K562 (cell line): ENCODE measurements around the gene POU3F3. TPM values are rescaled to one million over a fixed set of nuclear protein-coding genes. Genes with fewer than 3 reads are reported as not detected.

Experiments
- ATAC-seq: fragments of 200-7000 bp; cut with Tn5 transposase; 3 replicates; pipeline ENCODE4 v1.9.1; 2020; ENCODE audit warnings: moderate library complexity
- BruUV-seq: library from RNA; stranded (reverse); fragments of 400-500 nt; replicated peaks from 2 replicates; lab custom pipeline; 2021; lab: Mats Ljungman, UMichigan
- CTCF ChIA-PET: fragments of 300-600 bp; formaldehyde crosslinking; extraction: SDS; loops from one replicate; lab custom pipeline; 2021; ENCODE audit warnings: low intra/inter-chr PET ratio; lab: Yijun Ruan, JAX
- POLR2A ChIA-PET: fragments of 300-600, 350-650 bp; sonication (Branson Sonifier 250); formaldehyde crosslinking; extraction: SDS; loops from one replicate; lab custom pipeline; 2021; ENCODE audit warnings: antibody characterized with exemption, inconsistent platforms; lab: Yijun Ruan, JAX
- DNase-seq, 4 experiments: peaks; one replicate each; pipeline versions ENCODE4 v3.0.0 to v3.0.0-alpha.2; 2011 to 2018; ENCODE audit warnings: low spot score in 3 of 4, mixed read lengths in 3 of 4; ENCODE audit errors: extremely low read depth in 1 of 4
- FAIRE-seq: peaks from 2 replicates; lab custom pipeline; 2011; peaks lifted over from hg19 to GRCh38; lab: Jason Lieb, UNC
- H2AFZ ChIP-seq: 2 replicates; pipeline ENCODE4 v1.6.0; 2011; ENCODE audit warnings: low read depth, low read length, control low read depth, inconsistent platforms
- H3K27ac ChIP-seq: fragments of 200-600 bp; 3 replicates; pipeline ENCODE4 v1.8.0; 2011; ENCODE audit warnings: low read depth, mild to moderate bottlenecking, control low read depth, inconsistent platforms, low read length, moderate library complexity, mixed read lengths; ENCODE audit errors: extremely low read depth
- H3K27me3 ChIP-seq, 2 experiments: fragments of 300-600 bp in 1 of 2; 2 replicates in 1 of 2; 3 replicates in 1 of 2; pipeline versions ENCODE4 v1.6.0 to v1.8.0; 2011; ENCODE audit warnings: inconsistent platforms in 2 of 2, low read length in 2 of 2, mild to moderate bottlenecking in 1 of 2, mixed read lengths in 1 of 2, moderate library complexity in 1 of 2; ENCODE audit not compliant: control insufficient read depth in 2 of 2, insufficient read depth in 2 of 2
- H3K36me3 ChIP-seq: fragments of 300-600 bp; 3 replicates; pipeline ENCODE4 v1.8.0; 2011; ENCODE audit warnings: mild to moderate bottlenecking, low read length, inconsistent platforms; ENCODE audit not compliant: control insufficient read depth, insufficient read depth
- H3K4me1 ChIP-seq, 2 experiments: fragments of 200-600 bp in 1 of 2; replicated peaks in 1 of 2; 2 replicates in 1 of 2; 3 replicates in 1 of 2; pipeline versions ENCODE4 v1.5.1 to v1.8.0; 2011; ENCODE audit warnings: inconsistent platforms in 2 of 2, low read length in 2 of 2, mild to moderate bottlenecking in 1 of 2, mixed read lengths in 1 of 2, moderate library complexity in 1 of 2; ENCODE audit not compliant: control insufficient read depth in 2 of 2, insufficient read depth in 2 of 2
- H3K4me2 ChIP-seq: 2 replicates; pipeline ENCODE4 v1.6.1; 2011; ENCODE audit warnings: low read length, control low read depth, inconsistent platforms, mixed read lengths; ENCODE audit not compliant: insufficient read depth
- H3K4me3 ChIP-seq: fragments of 200-600 bp; sonication (generic), shearing (Covaris generic); 2 replicates; pipeline ENCODE4 v1.5.1; 2016; ENCODE audit warnings: control low read depth, inconsistent platforms
- H3K79me2 ChIP-seq: fragments of 200-600 bp; 3 replicates; pipeline ENCODE4 v1.8.0; 2011; ENCODE audit warnings: low read length, inconsistent platforms; ENCODE audit not compliant: control insufficient read depth, insufficient read depth
- H3K9ac ChIP-seq, 2 experiments: 2 replicates each; pipeline versions ENCODE4 v1.6.0 to v1.6.1; 2011; ENCODE audit warnings: low read depth in 2 of 2, low read length in 2 of 2, control low read depth in 1 of 2, inconsistent platforms in 1 of 2, mild to moderate bottlenecking in 1 of 2, mixed read lengths in 1 of 2; ENCODE audit not compliant: insufficient read depth in 1 of 2
- H3K9me1 ChIP-seq: one replicate; pipeline ENCODE4 v1.6.0; 2011; ENCODE audit warnings: inconsistent platforms, mild to moderate bottlenecking, low read length, moderate library complexity; ENCODE audit not compliant: control insufficient read depth, insufficient read depth
- H3K9me3 ChIP-seq: replicated peaks from 2 replicates; pipeline ENCODE4 v1.5.1; 2011; ENCODE audit warnings: low read depth, low read length, inconsistent platforms; ENCODE audit not compliant: control insufficient read depth, insufficient read depth
- H4K20me1 ChIP-seq: replicated peaks from 2 replicates; pipeline ENCODE4 v1.6.1; 2011; ENCODE audit warnings: low read length, inconsistent platforms, mixed read lengths; ENCODE audit not compliant: control insufficient read depth, insufficient read depth
- ARID1B ChIP-seq: fragments of 450-650 bp; IDR thresholded peaks from 2 replicates; pipeline ENCODE4 v1.6.1; 2016; ENCODE audit warnings: antibody characterized with exemption, mild to moderate bottlenecking, inconsistent platforms
- C11orf30 ChIP-seq: fragments of 450-650 bp; IDR thresholded peaks from 2 replicates; pipeline ENCODE4 v1.6.1; 2016; ENCODE audit warnings: low read depth, mild to moderate bottlenecking
- MAFF ChIP-seq: IDR thresholded peaks from 2 replicates; pipeline ENCODE4 v1.6.1; 2012; ENCODE audit warnings: low read length, improper control_type of control experiment
- MAFG ChIP-seq: fragments of 450-650 bp; conservative IDR thresholded peaks from 2 replicates; pipeline ENCODE4 v1.6.1; 2016; ENCODE audit warnings: missing genetic modification characterization, missing compliant biosample characterization
- MAFK ChIP-seq: IDR thresholded peaks from 2 replicates; pipeline ENCODE4 v1.6.1; 2011; ENCODE audit warnings: low read length, improper control_type of control experiment
- ZNF316 ChIP-seq: fragments of 450-650 bp; IDR thresholded peaks from 2 replicates; pipeline ENCODE4 v1.6.1; 2016
- WGBS: fragments of 100-300 bp; shearing (Covaris generic); methylation state at CpG from one replicate; pipeline ENCODE4 v1.1.6; 2016; ENCODE audit warnings: low coverage, mixed read lengths; ENCODE audit not compliant: insufficient coverage; ENCODE audit errors: missing lambda C conversion rate; 5-methylcytosine and 5-hydroxymethylcytosine counted together
- in situ Hi-C: fragments of 300-500 bp; cut with MboI; formaldehyde crosslinking; loops from 4 replicates; pipeline ENCODE4 v1.15.0; 2018; ENCODE audit warnings: inconsistent platforms, mixed read lengths
- intact Hi-C: fragments of 100-400 bp; cut with micrococcal nuclease; formaldehyde crosslinking; loops from 2 replicates; pipeline ENCODE4 v1.14.2; 2022
- polyA plus RNA-seq, 8 experiments: library from polyadenylated mRNA; depleted of rRNA in 4 of 8; stranded (reverse) in 5 of 8; unstranded in 3 of 8; fragments of >200 nt; fragmentation: Nextera tagmentation in 2 of 8; fragmentation: Illumina TruSeq in 1 of 8; extraction: Ambion mirVana in 2 of 8; extraction: Trizol in 1 of 8; gene quantifications; 2 replicates each; pipeline versions ENCODE4 v1.2.1 to v1.2.3, GENCODE V29; 2011 to 2014; ENCODE audit warnings: inconsistent platforms in 1 of 8, missing spikeins in 1 of 8
- total RNA-seq, 7 experiments: library from RNA; depleted of rRNA in 6 of 7; stranded (reverse); fragments of >200 nt in 6 of 7; fragmentation: Illumina TruSeq in 2 of 7; extraction: Trizol in 2 of 7; gene quantifications; 2 replicates each; pipeline versions ENCODE4 v1.2.1 to v1.2.3, GENCODE V29; 2011 to 2021; ENCODE audit warnings: low replicate concordance in 1 of 7
- TF ChIP-seq, protein P1 (sequence below), 2 experiments: fragments of 450-650 bp in 1 of 2; sonication (generic) in 1 of 2; formaldehyde crosslinking in 1 of 2; IDR thresholded peaks; 2 replicates each; pipeline versions ENCODE4 v1.7.1 to v1.9.0; 2016 to 2022; ENCODE audit warnings: inconsistent platforms in 1 of 2, mild to moderate bottlenecking in 1 of 2, missing genetic modification reagents in 1 of 2

POU3F3 gene
- total and polyA plus RNA-seq, 9 of the 15 experiments (the other 6 are each of a cell fraction or from before 2014, with no cell fraction given), result not detected

- WGBS, result 0% methylated on average over 5 of the region's 5 CpGs
- TF ChIP-seq C11orf30 (peak; percentile 68), MAFF (peak; percentile 64), MAFG (tag) (peak; percentile 66), ARID1B (no peak), ZNF316 (peak; percentile 74), MAFK (peak; percentile 62)
- TF ChIP-seq, protein P1, sequence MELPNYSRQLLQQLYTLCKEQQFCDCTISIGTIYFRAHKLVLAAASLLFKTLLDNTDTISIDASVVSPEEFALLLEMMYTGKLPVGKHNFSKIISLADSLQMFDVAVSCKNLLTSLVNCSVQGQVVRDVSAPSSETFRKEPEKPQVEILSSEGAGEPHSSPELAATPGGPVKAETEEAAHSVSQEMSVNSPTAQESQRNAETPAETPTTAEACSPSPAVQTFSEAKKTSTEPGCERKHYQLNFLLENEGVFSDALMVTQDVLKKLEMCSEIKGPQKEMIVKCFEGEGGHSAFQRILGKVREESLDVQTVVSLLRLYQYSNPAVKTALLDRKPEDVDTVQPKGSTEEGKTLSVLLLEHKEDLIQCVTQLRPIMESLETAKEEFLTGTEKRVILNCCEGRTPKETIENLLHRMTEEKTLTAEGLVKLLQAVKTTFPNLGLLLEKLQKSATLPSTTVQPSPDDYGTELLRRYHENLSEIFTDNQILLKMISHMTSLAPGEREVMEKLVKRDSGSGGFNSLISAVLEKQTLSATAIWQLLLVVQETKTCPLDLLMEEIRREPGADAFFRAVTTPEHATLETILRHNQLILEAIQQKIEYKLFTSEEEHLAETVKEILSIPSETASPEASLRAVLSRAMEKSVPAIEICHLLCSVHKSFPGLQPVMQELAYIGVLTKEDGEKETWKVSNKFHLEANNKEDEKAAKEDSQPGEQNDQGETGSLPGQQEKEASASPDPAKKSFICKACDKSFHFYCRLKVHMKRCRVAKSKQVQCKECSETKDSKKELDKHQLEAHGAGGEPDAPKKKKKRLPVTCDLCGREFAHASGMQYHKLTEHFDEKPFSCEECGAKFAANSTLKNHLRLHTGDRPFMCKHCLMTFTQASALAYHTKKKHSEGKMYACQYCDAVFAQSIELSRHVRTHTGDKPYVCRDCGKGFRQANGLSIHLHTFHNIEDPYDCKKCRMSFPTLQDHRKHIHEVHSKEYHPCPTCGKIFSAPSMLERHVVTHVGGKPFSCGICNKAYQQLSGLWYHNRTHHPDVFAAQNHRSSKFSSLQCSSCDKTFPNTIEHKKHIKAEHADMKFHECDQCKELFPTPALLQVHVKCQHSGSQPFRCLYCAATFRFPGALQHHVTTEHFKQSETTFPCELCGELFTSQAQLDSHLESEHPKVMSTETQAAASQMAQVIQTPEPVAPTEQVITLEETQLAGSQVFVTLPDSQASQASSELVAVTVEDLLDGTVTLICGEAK (IDR thresholded peaks at IDR 0.05), result no peak
- TF ChIP-seq, protein P1 (CRISPR knock-in tag; IDR thresholded peaks at IDR 0.05), result no peak
- intact Hi-C loops (no loop called here), in situ Hi-C loops (no loop called here)
- Histone ChIP-seq H3K9me1 (no peaks in the 10 kb centered on the region), H3K79me2 (no peaks in the 10 kb centered on the region), H3K4me2 (no peak overlapping the region), H3K9ac (no peak overlapping the region), H3K9me3 (no peaks in the 10 kb centered on the region), H3K4me3 (no peak overlapping the region), H2AFZ (no peak overlapping the region), H3K4me1 (no peaks in the 10 kb centered on the region), H3K36me3 (no peaks in the 10 kb centered on the region), H4K20me1 (no peaks in the 10 kb centered on the region), H3K27me3 (peaks cover 0 to 6% of the 10 kb centered on the region in 2 experiments; a peak in 1 of 5 replicates), H3K27ac (no peak overlapping the region)
- POLR2A ChIA-PET, result no interaction called here
- BruUV-seq, result no TSS peak
- FAIRE-seq (no peak), ATAC-seq (no peak), DNase-seq (no peak)
- CTCF ChIA-PET, result no interaction called here
Observed at GRCh38 chr2:104816143-104816542, 37.8 kb upstream of the POU3F3 start.
